ENCODE data around the gene HSF2.
A peak's percentile ranks its signal among the peaks of the same experiment; 100 is the strongest.

- peak in 3 of 6 experiments; percentile 13 to 38 (median 14) for TF ChIP-seq CTCF (IDR thresholded peaks at IDR 0.05)
- TF ChIP-seq POLR2A (IDR thresholded peaks at IDR 0.05), result peak in 1 of 2 donors; percentile 16
Measured at GRCh38 chr6:122399348-122400120, at the start of gene HSF2.
